H9 (cell line): Measurements from ENCODE around the gene ABHD5. TPM values are rescaled to one million over a fixed set of nuclear protein-coding genes. Genes with fewer than 3 reads are reported as not detected.

Experiments used
- DNase-seq: peaks from one replicate; pipeline ENCODE4 v3.0.0-alpha.2; 2017
- H2AFZ ChIP-seq: one replicate; pipeline ENCODE4 v1.6.1; 2013; ENCODE audit warnings: mild to moderate bottlenecking, low read length, control low read depth, moderate library complexity
- H2AK5ac ChIP-seq: 2 replicates; pipeline ENCODE4 v1.6.1; 2013; ENCODE audit warnings: low read length, control low read depth, mixed read lengths; ENCODE audit not compliant: insufficient read length
- H2BK120ac ChIP-seq: one replicate; pipeline ENCODE4 v1.6.1; 2013; ENCODE audit warnings: low read depth, mild to moderate bottlenecking, low read length, control low read depth, inconsistent platforms; ENCODE audit not compliant: poor library complexity, severe bottlenecking
- H2BK12ac ChIP-seq: 2 replicates; pipeline ENCODE4 v1.6.1; 2013; ENCODE audit warnings: low read length, control low read depth, mixed read lengths, low read depth; ENCODE audit not compliant: insufficient read length
- H2BK15ac ChIP-seq: 2 replicates; pipeline ENCODE4 v1.6.1; 2013; ENCODE audit warnings: low read depth, low read length, control low read depth
- H2BK20ac ChIP-seq: one replicate; pipeline ENCODE4 v1.6.1; 2013; ENCODE audit warnings: low read depth, mild to moderate bottlenecking, low read length, control low read depth, inconsistent platforms; ENCODE audit not compliant: poor library complexity, severe bottlenecking
- H2BK5ac ChIP-seq: 2 replicates; pipeline ENCODE4 v1.6.1; 2013; ENCODE audit warnings: low read length, control low read depth, mixed read lengths; ENCODE audit not compliant: insufficient read length
- H3K14ac ChIP-seq: 2 replicates; pipeline ENCODE4 v1.6.1; 2013; ENCODE audit warnings: low read length, control low read depth; ENCODE audit not compliant: insufficient read depth
- H3K18ac ChIP-seq: 2 replicates; pipeline ENCODE4 v1.6.1; 2013; ENCODE audit warnings: low read depth, mild to moderate bottlenecking, mixed read lengths, low read length, control low read depth; ENCODE audit not compliant: insufficient read length
- H3K23ac ChIP-seq: 2 replicates; pipeline ENCODE4 v1.6.1; 2013; ENCODE audit warnings: low read length, control low read depth, mixed read lengths, low read depth; ENCODE audit not compliant: insufficient read length
- H3K23me2 ChIP-seq: 2 replicates; pipeline ENCODE4 v1.6.1; 2013; ENCODE audit warnings: low read depth, mild to moderate bottlenecking, mixed read lengths, low read length, control low read depth; ENCODE audit not compliant: insufficient read length, poor library complexity, severe bottlenecking
- H3K27ac ChIP-seq: 2 replicates; pipeline ENCODE4 v1.5.1; 2013; ENCODE audit warnings: low read length, control low read depth, mixed read lengths, low read depth; ENCODE audit not compliant: insufficient read length
- H3K27me3 ChIP-seq: 2 replicates; pipeline ENCODE4 v1.6.1; 2013; ENCODE audit warnings: low read length, control low read depth, inconsistent platforms; ENCODE audit not compliant: insufficient read depth
- H3K4ac ChIP-seq: 2 replicates; pipeline ENCODE4 v1.6.1; 2013; ENCODE audit warnings: low read depth, mild to moderate bottlenecking, control low read depth, inconsistent platforms, low read length, moderate library complexity
- H3K4me1 ChIP-seq: 2 replicates; pipeline ENCODE4 v1.6.1; 2013; ENCODE audit warnings: low read length, control low read depth, inconsistent platforms; ENCODE audit not compliant: insufficient read depth
- H3K4me2 ChIP-seq: 2 replicates; pipeline ENCODE4 v1.6.1; 2013; ENCODE audit warnings: low read length, control low read depth, mixed read lengths; ENCODE audit not compliant: insufficient read length, insufficient read depth
- H3K56ac ChIP-seq: 2 replicates; pipeline ENCODE4 v1.6.1; 2013; ENCODE audit warnings: low read depth, mild to moderate bottlenecking, mixed read lengths, low read length, control low read depth; ENCODE audit not compliant: insufficient read length
- H3K79me1 ChIP-seq: 2 replicates; pipeline ENCODE4 v1.6.1; 2013; ENCODE audit warnings: low read depth, mild to moderate bottlenecking, moderate library complexity, low read length, control low read depth, inconsistent platforms; ENCODE audit not compliant: insufficient read depth, poor library complexity, severe bottlenecking
- H3K79me2 ChIP-seq: 2 replicates; pipeline ENCODE4 v1.6.1; 2013; ENCODE audit warnings: low read length, control low read depth, inconsistent platforms; ENCODE audit not compliant: insufficient read depth
- H3K9ac ChIP-seq: 2 replicates; pipeline ENCODE4 v1.6.1; 2013; ENCODE audit warnings: low read length, control low read depth, mixed read lengths; ENCODE audit not compliant: insufficient read length; ENCODE audit errors: extremely low read depth
- H3K9me3 ChIP-seq: one replicate; pipeline ENCODE4 v1.6.1; 2013; ENCODE audit warnings: low read depth, low read length, inconsistent platforms; ENCODE audit not compliant: control insufficient read depth
- H3T11ph ChIP-seq: one replicate; pipeline ENCODE4 v1.6.1; 2013; ENCODE audit warnings: mild to moderate bottlenecking, low read length, control low read depth, inconsistent platforms
- H4K20me1 ChIP-seq: one replicate; pipeline ENCODE4 v1.6.1; 2013; ENCODE audit not compliant: control insufficient read depth, insufficient read length, insufficient read depth
- H4K5ac ChIP-seq: 2 replicates; pipeline ENCODE4 v1.6.1; 2013; ENCODE audit warnings: low read depth, mild to moderate bottlenecking, mixed read lengths, low read length, control low read depth; ENCODE audit not compliant: insufficient read length
- H4K8ac ChIP-seq: replicated peaks from 2 replicates; pipeline ENCODE4 v1.6.1; 2013; ENCODE audit warnings: low read length, control low read depth, mixed read lengths, low read depth; ENCODE audit not compliant: insufficient read length
- H4K91ac ChIP-seq: 2 replicates; pipeline ENCODE4 v1.6.1; 2013; ENCODE audit warnings: low read depth, mild to moderate bottlenecking, moderate library complexity, mixed read lengths, low read length, control low read depth; ENCODE audit not compliant: insufficient read length
- H3K27ac Mint-ChIP-seq, 3 experiments: 2 replicates in 2 of 3; 3 replicates in 1 of 3; pipeline ENCODE4 v1.8.0; 2020 to 2021; ENCODE audit warnings: mixed read lengths in 3 of 3, mild to moderate bottlenecking in 1 of 3, moderate library complexity in 1 of 3
- H3K27me3 Mint-ChIP-seq: 2 replicates; pipeline ENCODE4 v1.8.0; 2021; ENCODE audit warnings: low read depth, mild to moderate bottlenecking, moderate library complexity, mixed read lengths
- H3K36me3 Mint-ChIP-seq, 3 experiments: 2 replicates in 2 of 3; 3 replicates in 1 of 3; pipeline ENCODE4 v1.8.0; 2020 to 2021; ENCODE audit warnings: low read depth in 3 of 3, mixed read lengths in 3 of 3; ENCODE audit not compliant: insufficient read depth in 1 of 3
- H3K4me1 Mint-ChIP-seq, 2 experiments: 2 replicates each; pipeline ENCODE4 v1.8.0; 2020; ENCODE audit warnings: mixed read lengths in 2 of 2
- H3K4me3 Mint-ChIP-seq, 2 experiments: 2 replicates in 1 of 2; 3 replicates in 1 of 2; pipeline ENCODE4 v1.8.0; 2020 to 2021; ENCODE audit warnings: mild to moderate bottlenecking in 2 of 2, mixed read lengths in 2 of 2, moderate library complexity in 1 of 2
- H3K9me3 Mint-ChIP-seq, 2 experiments: 2 replicates in 1 of 2; 3 replicates in 1 of 2; pipeline ENCODE4 v1.8.0; 2020; ENCODE audit warnings: mild to moderate bottlenecking in 2 of 2, mixed read lengths in 2 of 2, moderate library complexity in 1 of 2
- WGBS: extraction: QIAGEN DNeasy Blood & Tissue Kit; methylation state at CpG from one replicate; pipeline ENCODE4 v1.1.7; 2013; ENCODE audit warnings: missing lambda C conversion rate, low lambda C conversion rate, mixed read lengths; ENCODE audit not compliant: insufficient read length; ENCODE audit errors: extremely low coverage; 5-methylcytosine and 5-hydroxymethylcytosine counted together
- total RNA-seq: library from RNA; stranded (reverse); gene quantifications from 2 replicates; pipeline ENCODE4 v1.2.1, GENCODE V29; 2021
- TF ChIP-seq, protein P1 (sequence below): fragments of 200-600 bp; sonication (generic); conservative IDR thresholded peaks from 3 replicates; pipeline ENCODE4 v1.8.0; 2021; ENCODE audit warnings: antibody characterized with exemption, mild to moderate bottlenecking

Gene ABHD5
- total RNA-seq, 1 experiment from 2014 or later = 13.1 TPM

- Histone ChIP-seq H3K23me2 (no peaks in the 10 kb centered on the region), H2AK5ac (no peak overlapping the region), H4K5ac (no peak overlapping the region), H3T11ph (no peak overlapping the region), H3K23ac (no peak overlapping the region), H3K9ac (no peak overlapping the region), H3K79me1 (no peaks in the 10 kb centered on the region), H3K14ac (no peak overlapping the region), H2BK120ac (no peak overlapping the region), H2BK12ac (no peak overlapping the region), H2AFZ (no peak overlapping the region), H3K4me2 (no peak overlapping the region), H3K4me1 (no peaks in the 10 kb centered on the region), H4K8ac (no peak overlapping the region), H3K9me3 (no peaks in the 10 kb centered on the region), H3K27me3 (no peaks in the 10 kb centered on the region), H4K91ac (no peak overlapping the region), H2BK15ac (no peak overlapping the region), H3K4ac (no peak overlapping the region), H4K20me1 (no peaks in the 10 kb centered on the region), H2BK20ac (no peak overlapping the region), H3K79me2 (no peaks in the 10 kb centered on the region), H3K18ac (no peak overlapping the region), H2BK5ac (no peak overlapping the region), H3K56ac (no peak overlapping the region), H3K27ac (no peak overlapping the region)
- no peaks in the 10 kb centered on the region for H3K9me3 Mint-ChIP-seq
- no CpG with 5 or more reads among the region's 5 CpGs for WGBS
- TF ChIP-seq, protein P1, sequence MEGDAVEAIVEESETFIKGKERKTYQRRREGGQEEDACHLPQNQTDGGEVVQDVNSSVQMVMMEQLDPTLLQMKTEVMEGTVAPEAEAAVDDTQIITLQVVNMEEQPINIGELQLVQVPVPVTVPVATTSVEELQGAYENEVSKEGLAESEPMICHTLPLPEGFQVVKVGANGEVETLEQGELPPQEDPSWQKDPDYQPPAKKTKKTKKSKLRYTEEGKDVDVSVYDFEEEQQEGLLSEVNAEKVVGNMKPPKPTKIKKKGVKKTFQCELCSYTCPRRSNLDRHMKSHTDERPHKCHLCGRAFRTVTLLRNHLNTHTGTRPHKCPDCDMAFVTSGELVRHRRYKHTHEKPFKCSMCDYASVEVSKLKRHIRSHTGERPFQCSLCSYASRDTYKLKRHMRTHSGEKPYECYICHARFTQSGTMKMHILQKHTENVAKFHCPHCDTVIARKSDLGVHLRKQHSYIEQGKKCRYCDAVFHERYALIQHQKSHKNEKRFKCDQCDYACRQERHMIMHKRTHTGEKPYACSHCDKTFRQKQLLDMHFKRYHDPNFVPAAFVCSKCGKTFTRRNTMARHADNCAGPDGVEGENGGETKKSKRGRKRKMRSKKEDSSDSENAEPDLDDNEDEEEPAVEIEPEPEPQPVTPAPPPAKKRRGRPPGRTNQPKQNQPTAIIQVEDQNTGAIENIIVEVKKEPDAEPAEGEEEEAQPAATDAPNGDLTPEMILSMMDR = no peak
- peaks cover 4 to 5% of the 10 kb centered on the region in 2 experiments for H3K4me1 Mint-ChIP-seq
- no peaks in the 10 kb centered on the region for H3K27me3 Mint-ChIP-seq
- no peak for DNase-seq
- no peaks in the 10 kb centered on the region for H3K36me3 Mint-ChIP-seq
- no peak overlapping the region for H3K4me3 Mint-ChIP-seq
- no peak overlapping the region for H3K27ac Mint-ChIP-seq
These were observed 19.9 kb upstream of the ABHD5 start for GRCh38 chr3:43670635-43671522.
